DND-41 (cell line): ENCODE measurements around the gene C11orf52.

Experiments
- CTCF ChIP-seq: IDR thresholded peaks from 2 replicates; pipeline ENCODE4 v1.5.1; 2012; ENCODE audit warnings: borderline replicate concordance, low read length, moderate library complexity, mild to moderate bottlenecking; ENCODE audit not compliant: poor library complexity, severe bottlenecking; ENCODE audit errors: extremely low read depth
- EZH2 ChIP-seq: IDR thresholded peaks from 3 replicates; pipeline ENCODE4 v1.6.1; 2012; ENCODE audit warnings: borderline replicate concordance, low read depth, mild to moderate bottlenecking, moderate library complexity, low read length, inconsistent platforms; ENCODE audit not compliant: severe bottlenecking

GRCh38 chr11:111878385-111878848 lies 40.3 kb upstream of the C11orf52 start:
- TF ChIP-seq CTCF, result no peak
- no peak for TF ChIP-seq EZH2
